Fibroblast of peridontal ligament (primary cell): ENCODE results near the gene PITPNC1.
"Not testable (repeated sequence)": the region's sequence is repeated elsewhere in the genome, so short reads cannot be mapped to it uniquely, and the experiment has no call there.

Experiments
- DNase-seq: peaks from one replicate; pipeline ENCODE4 v3.0.0-alpha.2; 2010; ENCODE audit errors: extremely low read depth

The PITPNC1 gene

GRCh38 chr17:67369676-67370075 lies 7.4 kb upstream of the PITPNC1 start:
- DNase-seq: no peak

DNA sequence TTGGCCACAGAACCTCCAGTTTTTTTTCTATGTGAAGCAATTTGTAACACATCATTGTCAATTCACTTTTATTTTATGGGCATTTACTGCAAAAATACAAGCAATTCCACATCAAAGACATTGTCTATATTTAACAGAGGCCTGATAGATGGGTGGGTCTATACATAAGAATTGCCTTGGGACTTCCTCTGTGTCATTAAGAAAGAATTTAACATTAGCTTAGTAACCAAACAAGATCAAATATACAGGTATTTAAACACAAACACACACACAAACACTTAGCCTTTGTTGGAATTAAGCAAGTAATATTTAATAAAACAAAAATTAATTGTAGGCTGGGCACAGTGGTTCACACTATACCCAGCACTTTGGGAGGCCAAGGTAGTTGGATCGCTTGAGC lies 4.3 kb upstream of the PITPNC1 start:
- no peak for DNase-seq

GRCh38 chr17:67374329-67375053 lies 2.6 kb upstream of the PITPNC1 start:
- peak; percentile 88 for DNase-seq

GRCh38 chr17:67375054-67375427 lies 2.0 kb upstream of the PITPNC1 start:
- no peak for DNase-seq

- DNase-seq: no peak
These were observed 1.4 kb upstream of the PITPNC1 start for GRCh38 chr17:67375716-67376115.

- DNase-seq: peak; percentile 91
These were observed 705 bp upstream of the PITPNC1 start for GRCh38 chr17:67376415-67376736.

GRCh38 chr17:67377488-67378453 lies 690 bp downstream of the PITPNC1 start:
- DNase-seq: peak; percentile 43

DNA sequence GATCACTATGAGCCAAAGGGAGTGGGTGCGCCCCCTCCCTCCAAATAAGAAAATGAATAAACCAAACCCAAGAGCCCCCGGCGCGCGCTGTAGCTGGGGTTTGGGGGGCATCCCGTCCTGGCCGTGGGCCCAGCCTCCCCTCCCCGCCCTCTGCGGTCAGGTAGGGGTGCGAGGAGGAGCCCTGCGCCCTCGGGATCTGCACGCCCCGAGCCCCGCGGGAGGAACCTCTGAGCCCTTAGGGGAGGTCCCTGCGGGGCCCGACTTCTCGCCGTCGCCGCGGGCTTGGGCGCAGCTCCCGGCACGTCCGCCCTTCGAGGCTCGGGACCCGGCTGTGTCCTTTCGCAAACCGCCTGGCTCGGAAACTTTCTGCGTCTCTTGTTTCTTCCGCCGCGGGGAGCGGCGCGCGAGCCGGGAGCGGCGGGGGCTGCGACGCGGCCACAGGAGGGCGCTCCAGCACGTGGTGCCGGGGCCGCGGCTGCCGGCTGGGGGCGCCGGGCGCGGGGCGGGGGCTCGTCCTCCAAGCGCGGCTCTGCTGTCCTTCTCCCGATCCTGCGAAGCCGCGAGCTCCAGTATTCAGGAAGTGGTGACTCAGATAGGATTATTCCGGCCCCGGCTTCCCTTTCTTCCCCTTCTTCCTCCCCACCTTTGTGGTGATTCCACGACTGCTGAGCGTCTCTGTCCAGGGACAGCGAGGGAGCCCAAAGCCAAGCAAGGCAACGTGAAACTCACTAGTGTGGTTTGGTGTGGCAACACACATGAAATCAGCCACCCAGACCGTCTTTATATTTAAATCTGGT lies 1.6 kb downstream of the PITPNC1 start:
- DNase-seq: peak; percentile 75

GRCh38 chr17:67379251-67379630 lies 2.2 kb downstream of the PITPNC1 start:
- no peak for DNase-seq

- DNase-seq: no peak
These were observed 4.8 kb downstream of the PITPNC1 start for GRCh38 chr17:67381929-67382257.

DNA sequence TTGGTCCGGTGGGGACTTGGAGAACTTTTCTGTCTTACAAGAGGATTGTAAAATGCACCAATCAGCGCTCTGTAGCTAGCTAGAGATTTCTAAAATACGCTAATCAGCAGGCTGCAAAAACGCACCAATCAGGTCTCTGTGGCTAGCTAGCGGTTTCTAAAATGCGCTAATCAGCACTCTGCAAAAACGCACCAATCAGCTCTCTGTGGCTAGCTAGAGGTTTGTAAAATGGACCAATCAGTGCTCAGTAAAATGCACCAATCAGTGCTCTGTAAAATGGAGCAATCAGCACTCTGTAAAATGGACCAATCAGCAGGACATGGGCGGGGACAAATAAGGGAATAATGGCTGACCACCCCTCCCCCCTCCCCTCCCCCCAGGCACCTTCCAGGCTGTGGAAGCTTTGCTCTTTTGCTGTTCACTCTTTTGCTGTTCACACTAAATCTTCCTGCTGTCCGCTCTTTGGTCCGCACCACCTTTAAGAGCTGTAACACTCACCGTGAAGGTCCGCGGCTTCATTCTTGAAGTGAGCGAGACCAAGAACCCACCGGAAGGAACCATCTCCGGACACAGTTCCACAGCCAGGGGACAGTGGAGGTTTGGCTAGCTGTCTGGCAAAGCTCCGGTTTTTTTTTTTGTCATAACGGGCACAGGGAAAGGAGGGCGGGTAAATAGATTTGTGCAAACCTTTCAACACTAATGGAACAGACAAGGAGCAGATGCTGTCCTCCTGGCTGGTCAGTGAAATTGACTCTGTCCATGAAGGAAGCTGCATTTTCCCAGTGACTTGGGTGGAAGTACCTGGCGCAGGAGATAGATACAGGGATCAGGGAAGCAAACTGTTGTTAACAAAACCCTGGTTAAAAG lies 8.3 kb downstream of the PITPNC1 start:
- no peak for DNase-seq

DNA sequence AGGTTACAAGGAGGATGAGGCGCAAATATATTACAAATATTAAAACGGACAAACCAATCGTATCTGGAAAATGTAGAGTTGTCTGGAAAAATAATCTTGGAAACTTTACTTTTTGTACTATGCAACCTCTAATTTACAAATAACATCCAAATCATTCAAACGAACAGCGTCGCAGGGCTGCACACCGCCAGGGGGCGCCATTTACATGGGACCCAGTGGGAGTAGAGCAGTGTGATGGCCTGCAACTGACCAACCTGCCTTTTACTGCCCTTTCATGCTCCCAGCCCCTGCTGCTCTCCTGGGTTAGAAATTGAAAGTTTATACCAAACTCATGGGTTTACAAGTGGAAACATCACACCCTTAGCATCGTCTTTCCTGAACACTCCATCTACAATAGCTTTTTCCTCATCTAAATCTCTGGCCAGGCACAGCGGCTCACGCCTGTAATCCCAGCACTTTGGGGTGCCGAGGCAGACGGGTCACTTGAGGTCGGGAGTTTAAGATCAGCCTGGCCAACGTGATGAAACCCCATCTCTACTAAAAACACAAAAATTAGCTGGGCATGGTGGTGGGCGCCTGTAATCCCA lies 10.0 kb downstream of the PITPNC1 start:
- DNase-seq: peak; percentile 72

DNA sequence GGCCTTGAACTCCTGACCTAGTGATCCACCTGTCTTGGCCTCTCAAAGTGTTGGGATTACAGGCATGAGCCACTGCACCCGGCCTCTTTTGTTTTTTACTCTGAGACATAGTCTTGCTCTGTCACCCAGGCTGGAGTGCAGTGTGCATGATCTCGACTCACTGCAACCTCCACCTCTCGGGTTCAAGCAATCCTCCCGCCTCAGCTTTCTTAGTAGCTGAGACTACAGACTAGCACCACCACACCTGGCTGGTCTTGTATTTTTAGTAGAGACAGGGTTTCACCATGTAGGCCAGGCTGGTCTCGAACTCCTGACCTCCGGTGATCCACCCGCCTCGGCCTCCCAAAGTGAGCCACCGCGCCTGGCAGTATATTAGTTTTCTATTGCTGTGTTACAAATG lies 11.5 kb downstream of the PITPNC1 start:
- not testable (repeated sequence) for DNase-seq

DNA sequence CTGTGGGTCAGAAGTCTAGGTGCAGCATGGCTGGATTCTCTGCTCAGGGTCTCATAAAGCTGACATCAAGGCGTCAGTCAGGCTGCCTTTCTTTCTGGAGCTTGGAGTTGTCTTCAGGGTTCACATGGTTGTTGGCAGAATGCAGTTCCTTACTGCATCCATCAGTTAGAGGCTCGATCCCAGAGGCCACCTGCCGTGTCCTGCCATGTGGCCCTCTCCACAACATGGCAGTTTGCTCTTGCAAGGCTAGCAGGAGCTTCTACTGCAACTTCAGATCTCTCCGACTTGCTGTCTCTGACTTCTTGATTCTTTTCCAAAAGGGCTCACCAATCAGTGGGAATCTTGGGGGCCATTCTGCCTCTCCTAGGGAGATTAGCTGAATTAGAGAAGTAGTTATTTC lies 11.9 kb downstream of the PITPNC1 start:
- no peak for DNase-seq

GRCh38 chr17:67390006-67390645 lies 13.0 kb downstream of the PITPNC1 start:
- peak; percentile 67 for DNase-seq

GRCh38 chr17:67390646-67391361 lies 13.7 kb downstream of the PITPNC1 start:
- peak; percentile 96 for DNase-seq

GRCh38 chr17:67392111-67392510 lies 15.0 kb downstream of the PITPNC1 start:
- no peak for DNase-seq

- no peak for DNase-seq
These were observed 16.8 kb downstream of the PITPNC1 start for GRCh38 chr17:67393809-67394397.

GRCh38 chr17:67399676-67400075 lies 22.6 kb downstream of the PITPNC1 start:
- no peak for DNase-seq

GRCh38 chr17:67400193-67400592 lies 23.1 kb downstream of the PITPNC1 start:
- DNase-seq: no peak
